Measurements from ENCODE around the gene ZNF682. TPM values are rescaled to one million over a fixed set of nuclear protein-coding genes. Genes with fewer than 3 reads are reported as not detected.

Gene ZNF682
- total and polyA plus RNA-seq, 2 of the 8 experiments (the other 6 are each of a cell fraction or from before 2014, with no cell fraction given), result 4.3 to 27.5 TPM

DNA sequence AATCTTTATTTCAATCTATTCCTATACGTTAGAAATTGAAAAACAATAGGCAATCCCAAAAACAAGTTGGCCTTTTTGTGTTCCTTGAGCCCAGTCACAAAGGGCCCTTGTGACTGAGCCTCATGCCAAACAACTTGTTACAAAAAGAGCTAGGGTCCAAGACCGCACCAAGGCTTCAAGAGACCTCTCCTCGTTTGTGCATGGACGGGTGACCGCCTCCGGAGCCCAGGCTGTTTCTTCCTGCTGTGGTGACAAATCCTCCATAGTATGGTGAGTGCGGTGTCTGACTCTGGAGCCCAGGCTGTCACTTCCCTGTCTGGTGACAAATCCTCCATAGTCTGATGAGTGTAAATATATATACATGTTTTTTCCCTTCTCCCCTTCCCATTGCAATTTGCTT lies 74.9 kb downstream of the ZNF682 start:
- no peak for FAIRE-seq
- Histone ChIP-seq H3K27me3 (replicated peaks in 1 of 4; ENCODE audit: control insufficient read depth in 3 of 4, extremely low read depth in 1 of 4, insufficient read depth in 3 of 4, low read length in 3 of 4) (no peaks in the 10 kb centered on the region), H4K91ac (replicated peaks; ENCODE audit: insufficient read length, low read length) (no peak overlapping the region), H3K14ac (ENCODE audit: insufficient read length) (no peak overlapping the region), H3K4ac (replicated peaks; ENCODE audit: insufficient read length, low read depth, low read length) (no peak overlapping the region), H4K8ac (ENCODE audit: extremely low read depth, insufficient read depth, low read length) (no peak overlapping the region), H2BK15ac (ENCODE audit: low read length) (no peak overlapping the region), H4K5ac (ENCODE audit: insufficient read length, low read depth, low read length) (no peak overlapping the region), H2BK5ac (ENCODE audit: low read depth, low read length) (no peak overlapping the region), H2BK12ac (ENCODE audit: low read depth, low read length) (no peak overlapping the region), H3K79me1 (ENCODE audit: low read depth, low read length) (no peaks in the 10 kb centered on the region), H3K9ac (replicated peaks in 1 of 4; ENCODE audit: extremely low read depth in 1 of 4, low read depth in 3 of 4, low read length in 3 of 4) (no peak overlapping the region), H2AFZ (ENCODE audit: low read length) (no peak overlapping the region), H4K20me1 (replicated peaks in 1 of 2; ENCODE audit: control insufficient read depth in 1 of 2, insufficient read depth in 2 of 2, low read length in 2 of 2) (no peaks in the 10 kb centered on the region), H2BK120ac (replicated peaks; ENCODE audit: low read depth, low read length) (no peak overlapping the region), H3K36me3 (ENCODE audit: control insufficient read depth in 2 of 4, insufficient read depth in 4 of 4, low read length in 3 of 4) (no peaks in the 10 kb centered on the region), H3K18ac (ENCODE audit: extremely low read depth, low read length) (no peak overlapping the region), H3K4me2 (ENCODE audit: insufficient read depth in 1 of 2, low read depth in 2 of 2, low read length in 2 of 2) (no peak overlapping the region), H3K79me2 (ENCODE audit: control insufficient read depth in 1 of 2, insufficient read depth in 2 of 2, low read length in 2 of 2) (no peaks in the 10 kb centered on the region), H3K27ac (ENCODE audit: low read depth, low read length) (no peak overlapping the region), H3K23ac (ENCODE audit: insufficient read length) (no peak overlapping the region), H3K4me1 (replicated peaks in 1 of 4; ENCODE audit: control insufficient read depth in 3 of 4, insufficient read depth in 4 of 4, low read length in 3 of 4) (0 out of 7 replicates have a peak, but pooled peaks cover 0 to 2% (median 0%) of the 10 kb centered on the region in 4 experiments), H3K56ac (replicated peaks; ENCODE audit: insufficient read length, low read depth, low read length) (no peak overlapping the region), H2AK5ac (ENCODE audit: low read depth, low read length) (no peak overlapping the region), H3K4me3 (ENCODE audit: extremely low read depth in 1 of 4, insufficient read depth in 2 of 4, low read depth in 3 of 4, low read length in 4 of 4) (no peak overlapping the region), H3K23me2 (ENCODE audit: low read depth, low read length) (no peaks in the 10 kb centered on the region), H2BK20ac (ENCODE audit: low read length) (no peak overlapping the region), H3K9me3 (ENCODE audit: insufficient read depth in 2 of 2, low read depth in 1 of 2, low read length in 1 of 2) (no peaks in the 10 kb centered on the region; a peak in 1 of 4 replicates)
- TF ChIP-seq CTCF (IDR thresholded peaks at IDR 0.05; ENCODE audit: control extremely low read depth in 1 of 3, insufficient read depth in 1 of 3, low read depth in 1 of 3, low read length in 3 of 3) (no peak), ASH2L (IDR thresholded peaks at IDR 0.05; ENCODE audit: low read length) (no peak), SAP30 (IDR thresholded peaks at IDR 0.05; ENCODE audit: insufficient read depth, insufficient replicate concordance, low read length) (no peak), POLR2AphosphoS5 (IDR thresholded peaks at IDR 0.05; ENCODE audit: low read depth, low read length) (no peak), TEAD4 (IDR thresholded peaks at IDR 0.05; ENCODE audit: low read depth, low read length) (no peak), CHD1 (IDR thresholded peaks at IDR 0.05; ENCODE audit: low read depth, low read length) (no peak), JUND (IDR thresholded peaks at IDR 0.05; ENCODE audit: low read length) (no peak), EZH2 (IDR thresholded peaks at IDR 0.05; ENCODE audit: low read depth, low read length, severe bottlenecking) (no peak), POLR2A (IDR thresholded peaks at IDR 0.05; ENCODE audit: control extremely low read depth in 1 of 2, low read depth in 2 of 2, low read length in 2 of 2) (no peak), MAFK (IDR thresholded peaks at IDR 0.05; ENCODE audit: low read depth, low read length) (no peak)
- ChIA-PET CTCF (ENCODE audit: partially characterized antibody) (interaction anchor here (1.0 kb wide), 1 partner anchor 8 kb away, joined by 4 read pairs; no protein-coding TSS in a partner anchor), POLR2A (ENCODE audit: partially characterized antibody) (interaction anchor here (0.6 kb wide), 1 partner anchor 10 kb away, joined by 3 read pairs; no protein-coding TSS in a partner anchor)
- 96% methylated on average over 7 of the region's 7 CpGs; no CpG with 5 or more reads in 1 of the 2 experiments for WGBS, 2 experiments (ENCODE audit: extremely low coverage in 1 of 2, insufficient coverage in 1 of 2, insufficient read length in 1 of 2, insufficient replicate concordance in 2 of 2, low coverage in 1 of 2, low lambda C conversion rate in 2 of 2, missing lambda C conversion rate in 1 of 2)
- peak in 1 of 2 experiments; percentile 16 for DNase-seq (ENCODE audit: low read depth in 1 of 2, low spot score in 2 of 2)
